DND-41 (cell line): ENCODE measurements around the gene UBC.
"Not testable (repeated sequence)": the region's sequence is repeated elsewhere in the genome, so short reads cannot be mapped to it uniquely, and the experiment has no call there.

Experiments used
- ATAC-seq: fragments of 200-7000 bp; cut with Tn5 transposase; 3 replicates; pipeline ENCODE4 v1.9.1; 2021; ENCODE audit warnings: low read depth; ENCODE audit not compliant: insufficient read depth
- DNase-seq: peaks from one replicate; pipeline ENCODE4 v3.0.0-alpha.2; 2020
- H2AFZ ChIP-seq: 2 replicates; pipeline ENCODE4 v1.6.0; 2012; ENCODE audit warnings: low read depth, low read length
- H3K27ac ChIP-seq: 2 replicates; pipeline ENCODE4 v1.5.1; 2012; ENCODE audit warnings: low read length, inconsistent platforms
- H3K27me3 ChIP-seq: fragments of 200-600 bp; sonication (generic); 2 replicates; pipeline ENCODE4 v1.6.0; 2012; ENCODE audit warnings: low read length, mild to moderate bottlenecking, inconsistent platforms; ENCODE audit not compliant: insufficient read depth, poor library complexity
- H3K36me3 ChIP-seq: 2 replicates; pipeline ENCODE4 v1.5.1; 2012; ENCODE audit warnings: low read length, inconsistent platforms; ENCODE audit not compliant: insufficient read depth
- H3K4me1 ChIP-seq: 2 replicates; pipeline ENCODE4 v1.5.1; 2012; ENCODE audit warnings: mild to moderate bottlenecking, low read length; ENCODE audit not compliant: insufficient read depth
- H3K4me2 ChIP-seq: 2 replicates; pipeline ENCODE4 v1.6.0; 2012; ENCODE audit warnings: mild to moderate bottlenecking, moderate library complexity, low read length, inconsistent platforms; ENCODE audit not compliant: insufficient read depth
- H3K4me3 ChIP-seq, 2 experiments: fragments of 200-600 bp in 1 of 2; shearing (Covaris generic) in 1 of 2; 2 replicates each; pipeline ENCODE4 v1.5.1; 2012 to 2016; ENCODE audit warnings: inconsistent platforms in 2 of 2, low read length in 2 of 2, mild to moderate bottlenecking in 2 of 2, low read depth in 1 of 2, moderate library complexity in 1 of 2
- H3K79me2 ChIP-seq: 2 replicates; pipeline ENCODE4 v1.6.0; 2012; ENCODE audit warnings: low read length, inconsistent platforms; ENCODE audit not compliant: insufficient read depth
- H3K9ac ChIP-seq: 2 replicates; pipeline ENCODE4 v1.6.0; 2012; ENCODE audit warnings: low read depth, mild to moderate bottlenecking, inconsistent platforms, low read length, moderate library complexity
- H3K9me3 ChIP-seq: 2 replicates; pipeline ENCODE4 v1.5.1; 2012; ENCODE audit warnings: low read length, moderate library complexity, mild to moderate bottlenecking, inconsistent platforms; ENCODE audit not compliant: insufficient read depth, severe bottlenecking
- H4K20me1 ChIP-seq: 2 replicates; pipeline ENCODE4 v1.6.0; 2012; ENCODE audit warnings: low read length; ENCODE audit not compliant: insufficient read depth
- EZH2 ChIP-seq: IDR thresholded peaks from 3 replicates; pipeline ENCODE4 v1.6.1; 2012; ENCODE audit warnings: borderline replicate concordance, low read depth, mild to moderate bottlenecking, moderate library complexity, low read length, inconsistent platforms; ENCODE audit not compliant: severe bottlenecking
- TF ChIP-seq, protein P1 (sequence below): IDR thresholded peaks from 2 replicates; pipeline ENCODE4 v1.5.1; 2012; ENCODE audit warnings: borderline replicate concordance, low read length, moderate library complexity, mild to moderate bottlenecking; ENCODE audit not compliant: poor library complexity, severe bottlenecking; ENCODE audit errors: extremely low read depth

UBC gene

DNA sequence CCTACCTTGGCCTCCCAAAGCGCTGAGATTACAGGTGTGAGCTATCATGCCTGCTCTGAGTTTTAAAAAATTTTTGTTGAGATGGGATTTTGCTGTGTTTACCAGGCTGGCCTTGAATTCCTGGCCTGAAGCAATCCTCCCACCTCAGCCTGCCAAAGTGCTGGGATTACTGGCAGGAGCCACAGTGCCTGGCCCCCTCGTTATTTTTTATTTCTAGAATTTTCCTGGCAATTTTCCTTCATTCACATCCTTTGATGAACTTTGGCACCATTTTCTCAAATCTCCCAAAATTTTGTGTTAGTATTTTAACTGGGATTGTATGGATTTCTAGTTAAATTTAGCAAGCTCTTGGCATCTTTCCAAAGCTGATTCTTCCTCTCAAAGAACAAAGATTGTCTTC lies 26.2 kb downstream of the UBC start:
- DNase-seq: no peak
- H3K79me2 ChIP-seq: no peaks in the 10 kb centered on the region
- no peaks in the 10 kb centered on the region for H4K20me1 ChIP-seq
- H2AFZ ChIP-seq: no peak overlapping the region
- H3K36me3 ChIP-seq: no peaks in the 10 kb centered on the region
- H3K9ac ChIP-seq: no peak overlapping the region
- no peaks in the 10 kb centered on the region for H3K27me3 ChIP-seq
- no peak for TF ChIP-seq EZH2
- TF ChIP-seq, protein P1, sequence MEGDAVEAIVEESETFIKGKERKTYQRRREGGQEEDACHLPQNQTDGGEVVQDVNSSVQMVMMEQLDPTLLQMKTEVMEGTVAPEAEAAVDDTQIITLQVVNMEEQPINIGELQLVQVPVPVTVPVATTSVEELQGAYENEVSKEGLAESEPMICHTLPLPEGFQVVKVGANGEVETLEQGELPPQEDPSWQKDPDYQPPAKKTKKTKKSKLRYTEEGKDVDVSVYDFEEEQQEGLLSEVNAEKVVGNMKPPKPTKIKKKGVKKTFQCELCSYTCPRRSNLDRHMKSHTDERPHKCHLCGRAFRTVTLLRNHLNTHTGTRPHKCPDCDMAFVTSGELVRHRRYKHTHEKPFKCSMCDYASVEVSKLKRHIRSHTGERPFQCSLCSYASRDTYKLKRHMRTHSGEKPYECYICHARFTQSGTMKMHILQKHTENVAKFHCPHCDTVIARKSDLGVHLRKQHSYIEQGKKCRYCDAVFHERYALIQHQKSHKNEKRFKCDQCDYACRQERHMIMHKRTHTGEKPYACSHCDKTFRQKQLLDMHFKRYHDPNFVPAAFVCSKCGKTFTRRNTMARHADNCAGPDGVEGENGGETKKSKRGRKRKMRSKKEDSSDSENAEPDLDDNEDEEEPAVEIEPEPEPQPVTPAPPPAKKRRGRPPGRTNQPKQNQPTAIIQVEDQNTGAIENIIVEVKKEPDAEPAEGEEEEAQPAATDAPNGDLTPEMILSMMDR: no peak
- no peak overlapping the region for H3K4me2 ChIP-seq
- peaks cover 2% of the 10 kb centered on the region for H3K9me3 ChIP-seq
- no peak overlapping the region for H3K27ac ChIP-seq
- H3K4me1 ChIP-seq: no peaks in the 10 kb centered on the region
- no peak for ATAC-seq
- no peak overlapping the region for H3K4me3 ChIP-seq

DNA sequence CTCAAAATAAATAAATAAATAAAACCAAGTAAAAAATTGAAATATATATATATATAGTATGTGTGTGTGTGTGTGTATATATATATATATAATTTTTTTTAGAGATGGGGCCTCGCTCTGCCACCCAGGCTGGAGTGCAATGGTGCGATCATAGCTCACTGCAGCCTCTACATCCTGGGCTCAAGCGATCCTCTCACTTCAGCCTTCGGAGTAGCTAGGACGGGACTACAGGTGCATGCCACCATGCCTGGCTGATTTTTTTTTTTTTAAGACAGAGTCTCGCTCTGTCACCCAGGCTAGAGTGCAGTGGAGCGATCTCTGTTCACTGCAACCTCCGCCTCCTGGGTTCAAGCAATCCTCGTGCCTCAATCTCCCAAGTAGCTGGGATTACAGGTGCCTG lies 26.7 kb downstream of the UBC start:
- not testable (repeated sequence) for H3K27me3 ChIP-seq, H3K9ac ChIP-seq, H3K4me1 ChIP-seq, H4K20me1 ChIP-seq, H3K9me3 ChIP-seq, H3K4me2 ChIP-seq, ATAC-seq, DNase-seq, H3K36me3 ChIP-seq, H3K79me2 ChIP-seq, H3K4me3 ChIP-seq, H3K27ac ChIP-seq, H2AFZ ChIP-seq

DNA sequence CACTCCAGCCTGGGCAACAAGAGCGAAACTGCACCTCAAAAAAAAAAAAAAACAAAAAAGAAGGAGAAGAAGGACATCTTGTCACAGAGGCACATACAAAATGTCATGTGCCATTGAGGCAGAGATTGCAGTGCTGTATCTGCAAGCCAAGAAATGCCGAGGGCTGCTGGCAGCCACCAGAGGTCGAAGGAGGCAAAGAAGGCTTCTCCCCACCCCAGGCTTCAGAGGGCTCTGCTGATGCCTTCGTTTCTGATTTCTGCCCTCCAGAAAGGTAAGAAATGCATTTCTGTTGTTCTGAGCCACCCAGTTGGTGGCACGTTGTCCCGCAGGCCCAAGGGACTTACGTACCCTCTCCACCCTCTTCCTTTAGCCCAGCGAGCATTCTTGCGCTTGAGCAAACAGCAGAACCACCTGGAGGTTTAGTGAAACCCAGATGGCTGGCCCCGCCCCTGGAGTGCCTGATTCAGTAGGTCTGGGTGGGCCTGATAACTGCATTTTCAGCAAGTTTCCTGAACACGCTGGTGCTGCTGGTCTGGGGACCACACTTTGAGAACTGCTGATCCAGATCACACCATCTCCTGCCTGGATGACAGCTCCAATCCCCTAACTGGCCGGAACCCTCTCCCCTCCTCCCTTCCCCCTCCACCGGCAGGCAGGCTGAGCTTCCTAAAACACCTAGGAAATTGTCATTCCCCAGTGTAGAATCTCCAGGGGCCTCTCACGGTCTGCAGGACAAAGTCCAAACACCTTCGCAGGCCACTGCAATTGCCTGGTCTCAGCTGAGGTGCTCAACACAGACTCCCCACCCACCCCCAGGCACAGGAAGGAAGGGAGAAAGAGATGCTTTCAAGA lies 29.6 kb downstream of the UBC start:
- Histone ChIP-seq H3K9me3 (peaks cover 1% of the 10 kb centered on the region), H3K9ac (no peak overlapping the region), H3K36me3 (no peaks in the 10 kb centered on the region), H2AFZ (no peak overlapping the region), H3K4me1 (0 out of 2 replicates have a peak, but pooled peaks cover 4% of the 10 kb centered on the region), H3K27me3 (no peaks in the 10 kb centered on the region), H3K27ac (no peak overlapping the region), H3K4me2 (no peak overlapping the region), H3K4me3 (no peak overlapping the region), H3K79me2 (no peaks in the 10 kb centered on the region), H4K20me1 (no peaks in the 10 kb centered on the region)
- TF ChIP-seq EZH2: no peak
- ATAC-seq: no peak
- DNase-seq: no peak

DNA sequence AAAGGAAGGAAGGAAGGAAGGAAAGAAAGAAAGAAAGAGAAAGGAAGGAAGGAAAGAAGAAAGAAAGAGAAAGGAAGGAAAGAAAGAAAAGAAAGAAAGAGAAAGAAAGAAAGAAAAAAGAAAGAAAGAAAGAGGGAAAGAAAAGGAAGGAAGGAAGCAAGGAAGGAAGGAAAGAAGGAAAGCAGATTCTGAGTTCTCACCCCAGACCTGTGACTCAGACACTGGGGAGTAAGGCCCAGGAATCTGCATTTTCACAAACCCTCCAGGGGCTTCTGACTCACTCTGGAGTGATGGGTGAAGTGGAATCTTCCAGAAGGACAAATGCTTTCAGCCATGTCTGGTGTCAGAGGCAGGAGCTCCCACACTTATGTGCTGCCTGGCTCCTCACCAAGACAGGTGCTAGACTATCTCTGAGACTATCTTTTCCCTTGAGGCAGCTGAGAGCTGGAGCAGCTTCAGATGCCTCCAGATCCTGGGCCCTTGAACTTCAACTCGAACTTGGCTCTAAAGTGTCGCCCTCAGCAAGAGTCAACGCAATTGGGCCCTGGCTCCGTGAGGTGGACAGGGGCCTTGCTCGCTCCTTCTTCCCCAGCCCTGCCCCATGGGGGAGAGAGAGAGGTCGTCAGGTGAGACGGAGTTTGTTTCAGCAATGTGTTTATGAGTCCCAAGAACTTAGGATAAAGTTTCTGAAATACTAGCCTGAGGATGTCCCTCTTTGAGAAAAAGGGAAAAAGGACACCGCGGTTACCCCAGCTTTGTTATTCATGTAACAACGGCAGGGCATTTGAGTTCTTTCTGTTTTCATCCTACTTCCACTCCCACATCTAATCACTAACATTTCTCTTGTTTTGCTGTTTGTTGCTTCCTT lies 31.0 kb downstream of the UBC start:
- no peaks in the 10 kb centered on the region for H3K27me3 ChIP-seq
- no peak overlapping the region for H3K4me3 ChIP-seq
- H2AFZ ChIP-seq: no peak overlapping the region
- no peaks in the 10 kb centered on the region for H4K20me1 ChIP-seq
- H3K4me2 ChIP-seq: no peak overlapping the region
- no peaks in the 10 kb centered on the region for H3K79me2 ChIP-seq
- no peak for TF ChIP-seq EZH2
- TF ChIP-seq, protein P1: no peak
- H3K9me3 ChIP-seq: no peaks in the 10 kb centered on the region
- no peak overlapping the region for H3K9ac ChIP-seq
- H3K36me3 ChIP-seq: no peaks in the 10 kb centered on the region
- 0 out of 2 replicates have a peak, but pooled peaks cover 4% of the 10 kb centered on the region for H3K4me1 ChIP-seq
- H3K27ac ChIP-seq: no peak overlapping the region
- peak; percentile 39; the same call in 1 of the 3 replicates for ATAC-seq
- DNase-seq: no peak
